ENCODE data around the gene SERPINA3.

DNA sequence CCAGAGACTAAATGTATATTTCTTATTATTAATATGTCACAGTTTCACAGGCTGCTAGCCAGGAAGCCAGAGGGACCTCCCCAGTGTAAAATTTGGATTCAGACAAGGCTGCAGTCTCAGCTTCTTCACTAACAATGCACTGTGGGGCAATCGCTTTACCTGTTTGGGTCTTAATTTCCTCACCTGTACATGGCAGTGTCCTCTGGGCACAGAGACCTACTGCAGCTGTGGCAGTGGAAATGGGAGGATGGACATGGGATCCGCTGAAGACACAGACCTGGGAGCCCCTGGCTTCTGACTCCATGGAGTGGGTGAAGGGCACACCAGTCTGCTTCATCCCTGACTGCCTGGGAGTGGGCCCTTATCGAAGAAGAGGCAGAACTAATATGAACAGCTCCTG is 37.9 kb upstream of the SERPINA3 start:
- TF ChIP-seq DPF2 (IDR thresholded peaks at IDR 0.05) (no peak), SIN3A (IDR thresholded peaks at IDR 0.05; ENCODE audit: low read depth, low read length) (no peak), SP1 (IDR thresholded peaks at IDR 0.05; ENCODE audit: low read depth, low read length) (no peak), MXI1 (IDR thresholded peaks at IDR 0.05; ENCODE audit: low read depth, low read length) (no peak), TAF1 (IDR thresholded peaks at IDR 0.05; ENCODE audit: borderline replicate concordance, low read depth, low read length) (no peak), BCL11A (IDR thresholded peaks at IDR 0.05; ENCODE audit: low read depth, low read length) (no peak), FOXK2 (IDR thresholded peaks at IDR 0.05) (no peak), NR2F1 (conservative IDR thresholded peaks at IDR 0.05) (no peak), PBX3 (IDR thresholded peaks at IDR 0.05; ENCODE audit: insufficient replicate concordance, low read depth, low read length) (no peak)
- TF ChIP-seq, protein P1, sequence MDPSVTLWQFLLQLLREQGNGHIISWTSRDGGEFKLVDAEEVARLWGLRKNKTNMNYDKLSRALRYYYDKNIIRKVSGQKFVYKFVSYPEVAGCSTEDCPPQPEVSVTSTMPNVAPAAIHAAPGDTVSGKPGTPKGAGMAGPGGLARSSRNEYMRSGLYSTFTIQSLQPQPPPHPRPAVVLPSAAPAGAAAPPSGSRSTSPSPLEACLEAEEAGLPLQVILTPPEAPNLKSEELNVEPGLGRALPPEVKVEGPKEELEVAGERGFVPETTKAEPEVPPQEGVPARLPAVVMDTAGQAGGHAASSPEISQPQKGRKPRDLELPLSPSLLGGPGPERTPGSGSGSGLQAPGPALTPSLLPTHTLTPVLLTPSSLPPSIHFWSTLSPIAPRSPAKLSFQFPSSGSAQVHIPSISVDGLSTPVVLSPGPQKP (IDR thresholded peaks at IDR 0.05; ENCODE audit: low read depth, low read length): no peak
- TF ChIP-seq, protein P2, sequence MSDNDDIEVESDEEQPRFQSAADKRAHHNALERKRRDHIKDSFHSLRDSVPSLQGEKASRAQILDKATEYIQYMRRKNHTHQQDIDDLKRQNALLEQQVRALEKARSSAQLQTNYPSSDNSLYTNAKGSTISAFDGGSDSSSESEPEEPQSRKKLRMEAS (IDR thresholded peaks at IDR 0.05; ENCODE audit: low read depth, low read length): no peak
- TF ChIP-seq, protein P3, sequence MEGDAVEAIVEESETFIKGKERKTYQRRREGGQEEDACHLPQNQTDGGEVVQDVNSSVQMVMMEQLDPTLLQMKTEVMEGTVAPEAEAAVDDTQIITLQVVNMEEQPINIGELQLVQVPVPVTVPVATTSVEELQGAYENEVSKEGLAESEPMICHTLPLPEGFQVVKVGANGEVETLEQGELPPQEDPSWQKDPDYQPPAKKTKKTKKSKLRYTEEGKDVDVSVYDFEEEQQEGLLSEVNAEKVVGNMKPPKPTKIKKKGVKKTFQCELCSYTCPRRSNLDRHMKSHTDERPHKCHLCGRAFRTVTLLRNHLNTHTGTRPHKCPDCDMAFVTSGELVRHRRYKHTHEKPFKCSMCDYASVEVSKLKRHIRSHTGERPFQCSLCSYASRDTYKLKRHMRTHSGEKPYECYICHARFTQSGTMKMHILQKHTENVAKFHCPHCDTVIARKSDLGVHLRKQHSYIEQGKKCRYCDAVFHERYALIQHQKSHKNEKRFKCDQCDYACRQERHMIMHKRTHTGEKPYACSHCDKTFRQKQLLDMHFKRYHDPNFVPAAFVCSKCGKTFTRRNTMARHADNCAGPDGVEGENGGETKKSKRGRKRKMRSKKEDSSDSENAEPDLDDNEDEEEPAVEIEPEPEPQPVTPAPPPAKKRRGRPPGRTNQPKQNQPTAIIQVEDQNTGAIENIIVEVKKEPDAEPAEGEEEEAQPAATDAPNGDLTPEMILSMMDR (IDR thresholded peaks at IDR 0.05 in 2 of 3, conservative IDR thresholded peaks at IDR 0.05 in 1 of 3; ENCODE audit: control insufficient read depth in 2 of 3, extremely low read depth in 1 of 3, insufficient read depth in 1 of 3, low read depth in 3 of 3, low read length in 3 of 3): no peak

Data from GM12878 (cell line).